Non-pigmented ciliary epithelial cell (primary cell): ENCODE measurements around the gene PPP4R4.
A peak's percentile ranks its signal among the peaks of the same experiment; 100 is the strongest.

Experiments
- DNase-seq: peaks from one replicate; pipeline ENCODE4 v3.0.0-alpha.2; 2010; ENCODE audit warnings: low read depth

The PPP4R4 gene, protein sequence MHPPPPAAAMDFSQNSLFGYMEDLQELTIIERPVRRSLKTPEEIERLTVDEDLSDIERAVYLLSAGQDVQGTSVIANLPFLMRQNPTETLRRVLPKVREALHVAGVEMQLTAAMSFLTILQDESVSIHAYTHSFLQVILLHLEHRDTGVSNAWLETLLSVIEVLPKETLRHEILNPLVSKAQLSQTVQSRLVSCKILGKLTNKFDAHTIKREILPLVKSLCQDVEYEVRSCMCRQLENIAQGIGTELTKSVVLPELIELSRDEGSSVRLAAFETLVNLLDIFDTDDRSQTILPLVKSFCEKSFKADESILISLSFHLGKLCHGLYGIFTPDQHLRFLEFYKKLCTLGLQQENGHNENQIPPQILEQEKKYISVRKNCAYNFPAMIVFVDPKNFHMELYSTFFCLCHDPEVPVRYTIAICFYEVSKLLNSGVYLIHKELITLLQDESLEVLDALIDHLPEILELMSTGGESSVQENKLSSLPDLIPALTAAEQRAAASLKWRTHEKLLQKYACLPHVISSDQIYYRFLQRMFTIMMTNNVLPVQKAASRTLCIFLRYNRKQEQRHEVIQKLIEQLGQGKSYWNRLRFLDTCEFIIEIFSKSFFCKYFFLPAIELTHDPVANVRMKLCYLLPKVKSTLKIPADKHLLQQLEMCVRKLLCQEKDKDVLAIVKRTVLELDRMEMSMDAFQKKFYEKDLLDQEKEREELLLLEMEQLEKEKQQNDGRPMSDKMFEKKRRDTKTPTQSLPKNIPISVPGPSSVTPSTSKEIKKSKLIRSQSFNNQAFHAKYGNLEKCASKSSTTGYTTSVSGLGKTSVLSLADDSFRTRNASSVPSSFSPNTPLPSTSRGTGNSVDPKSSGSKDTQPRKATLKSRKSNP

DNA sequence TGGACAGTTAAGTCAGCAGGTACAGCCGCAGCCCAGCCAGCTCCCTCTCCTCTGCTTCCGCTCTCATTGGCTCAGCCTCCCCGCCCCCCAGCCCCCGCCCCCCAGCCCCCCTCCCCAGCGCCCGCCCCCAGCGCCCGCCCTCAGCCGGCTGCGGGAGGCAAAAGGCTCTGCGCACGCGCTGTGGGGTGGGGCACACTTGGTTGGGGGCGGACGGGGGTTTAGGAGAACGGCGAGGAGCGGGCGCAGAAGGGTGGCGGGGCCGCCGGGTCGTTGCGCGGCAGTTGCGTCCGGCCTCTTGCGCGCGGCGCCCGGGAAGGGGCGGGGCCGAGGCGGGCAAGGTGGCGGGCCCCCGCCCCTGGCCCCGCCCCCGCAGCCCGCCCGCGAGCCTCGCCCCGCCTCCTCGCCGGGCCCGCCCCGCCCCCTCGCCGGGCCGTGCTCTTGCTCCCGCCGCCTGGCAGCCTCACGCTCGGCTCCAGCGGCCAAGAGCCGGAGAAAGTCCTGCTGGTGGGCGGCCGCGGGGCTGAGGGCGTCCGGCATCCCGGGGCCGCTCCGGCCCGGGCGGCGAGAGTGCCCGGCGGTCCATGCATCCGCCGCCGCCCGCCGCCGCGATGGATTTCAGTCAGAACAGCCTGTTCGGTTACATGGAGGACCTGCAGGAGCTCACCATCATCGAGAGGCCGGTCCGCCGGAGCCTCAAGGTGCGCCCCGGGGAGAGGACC lies at the start of gene PPP4R4:
Gene PPP4R4, plus strand, starts transcription at position 438 of the 719 bp plus-strand sequence. Its CDS starts 144 bp downstream, at position 582.
- no peak for DNase-seq

DNA sequence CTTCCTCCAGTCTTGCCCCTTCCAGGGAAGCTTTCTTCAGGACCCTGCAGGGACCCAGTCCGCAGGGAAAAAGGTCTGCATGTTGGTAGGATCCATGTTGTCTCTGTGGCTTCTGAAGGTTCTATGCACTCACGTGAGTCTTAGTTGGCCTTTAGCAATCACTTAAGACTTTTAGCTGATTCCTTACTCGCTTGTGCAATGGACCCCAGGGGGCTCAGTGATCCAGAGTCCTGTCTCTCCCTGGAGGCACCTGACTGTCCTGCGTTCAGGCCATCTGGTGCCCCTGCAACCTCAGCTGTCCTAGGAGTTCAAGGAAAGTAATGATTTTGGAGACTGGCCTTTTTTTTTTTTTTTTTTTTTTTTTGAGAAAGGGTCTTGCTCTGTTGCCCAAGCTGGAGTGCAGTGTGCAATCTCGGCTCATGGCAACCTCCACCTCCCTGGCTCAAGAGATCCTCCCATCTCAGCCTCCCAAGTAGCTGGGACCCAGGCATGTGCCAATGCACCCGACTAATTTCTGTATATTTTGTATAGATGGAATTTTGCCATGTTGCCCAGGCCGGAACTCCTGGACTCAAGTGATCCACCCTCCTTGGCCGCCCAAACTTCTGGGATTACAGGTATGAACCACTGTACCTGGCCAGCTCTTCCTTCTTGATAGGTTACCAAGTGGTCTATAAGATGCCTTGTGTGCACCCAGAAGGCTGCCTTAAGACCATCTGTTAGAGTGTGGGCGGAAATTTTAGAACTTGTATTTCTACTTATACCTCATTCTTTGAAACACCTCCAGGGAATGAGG lies 49.3 kb upstream of the PPP4R4 start:
- no peak for DNase-seq

DNA sequence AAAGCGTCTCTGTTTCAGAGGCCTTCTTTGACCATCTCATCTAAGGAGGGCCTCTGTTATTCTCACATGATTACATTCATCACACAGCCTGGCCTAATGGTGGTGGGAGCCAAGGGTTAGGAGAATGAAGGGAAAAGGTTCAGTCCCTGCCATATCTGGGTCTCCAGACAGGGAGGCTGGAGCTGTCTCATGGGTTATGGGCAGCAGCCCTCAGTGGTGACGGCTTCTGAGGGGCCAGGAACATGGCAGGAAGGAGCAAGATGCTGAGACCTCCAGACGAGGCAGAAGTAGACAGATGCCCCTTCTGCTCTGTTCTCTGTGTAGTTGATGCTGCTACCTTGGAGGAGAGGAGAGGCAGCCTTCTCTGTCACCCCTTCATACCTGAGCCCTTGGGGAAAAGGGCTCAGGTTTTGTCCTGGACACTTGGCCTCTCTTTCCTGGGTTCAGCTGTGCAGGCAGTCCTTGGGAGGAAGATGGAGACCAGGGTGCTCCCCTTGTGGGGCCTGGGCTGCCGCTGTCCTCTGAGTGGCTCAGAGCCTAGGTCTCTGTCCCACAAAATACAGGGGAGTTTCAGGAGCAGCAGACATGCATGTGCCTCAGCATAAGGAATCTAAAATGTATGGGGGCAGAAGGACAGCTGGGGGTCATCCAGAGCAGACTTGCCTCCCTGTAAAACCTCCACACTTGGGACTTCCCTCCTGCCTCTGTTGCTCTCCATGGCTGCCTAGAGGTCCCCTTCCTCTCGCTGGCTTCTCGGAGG lies 48.3 kb upstream of the PPP4R4 start:
- DNase-seq = no peak

DNA sequence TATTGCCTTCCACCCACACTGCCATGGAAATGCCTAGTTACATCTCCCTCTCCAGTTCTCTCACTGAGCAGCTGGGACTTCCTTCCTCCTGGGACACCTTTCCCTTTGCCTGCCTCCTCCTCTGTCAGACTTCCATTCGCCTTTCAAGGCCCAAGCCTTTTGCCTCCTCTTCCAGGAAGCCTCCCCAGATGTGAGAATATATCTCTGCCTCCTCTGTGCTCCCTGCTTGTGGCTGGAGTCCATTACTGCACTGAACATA lies 47.8 kb upstream of the PPP4R4 start:
- no peak for DNase-seq

DNA sequence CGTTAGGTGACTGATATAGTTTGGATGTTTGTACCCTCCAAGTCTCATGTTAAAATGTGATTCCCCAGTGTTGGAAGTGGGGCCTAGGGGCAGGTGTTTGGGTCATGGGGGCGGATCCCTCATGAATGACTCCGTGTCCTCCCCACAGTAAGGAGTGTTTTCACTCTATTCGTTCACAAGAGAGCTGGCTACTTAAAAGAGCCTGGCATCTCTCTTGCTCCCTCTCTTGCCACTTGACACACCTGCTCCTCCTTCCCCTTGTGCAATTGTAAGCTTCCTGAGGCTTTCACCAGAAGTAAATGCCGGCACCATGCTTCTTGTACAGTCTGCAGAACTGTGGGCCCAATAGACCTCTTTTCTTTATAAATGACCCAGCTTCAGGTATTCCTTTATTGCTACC lies 47.3 kb upstream of the PPP4R4 start:
- DNase-seq = no peak

DNA sequence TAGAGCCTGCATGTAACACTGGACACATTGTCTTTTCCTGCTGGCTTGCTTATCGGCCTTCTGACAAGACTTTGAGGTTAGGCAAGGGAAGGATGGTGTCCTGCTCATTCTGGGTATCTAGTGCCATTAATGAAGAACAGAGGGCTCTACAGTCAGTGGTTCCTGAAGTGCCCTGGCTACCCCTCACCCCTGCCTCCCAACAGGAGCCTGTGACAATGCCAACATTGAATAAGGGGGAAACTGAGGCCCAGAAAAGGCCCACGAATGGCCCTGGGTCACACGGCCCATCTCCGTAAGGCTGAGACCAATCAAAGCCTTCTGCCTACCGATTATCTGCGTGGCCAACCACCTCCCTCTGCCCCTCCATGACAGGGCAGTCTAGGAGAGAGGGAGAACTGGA lies 46.8 kb upstream of the PPP4R4 start:
- no peak for DNase-seq

DNA sequence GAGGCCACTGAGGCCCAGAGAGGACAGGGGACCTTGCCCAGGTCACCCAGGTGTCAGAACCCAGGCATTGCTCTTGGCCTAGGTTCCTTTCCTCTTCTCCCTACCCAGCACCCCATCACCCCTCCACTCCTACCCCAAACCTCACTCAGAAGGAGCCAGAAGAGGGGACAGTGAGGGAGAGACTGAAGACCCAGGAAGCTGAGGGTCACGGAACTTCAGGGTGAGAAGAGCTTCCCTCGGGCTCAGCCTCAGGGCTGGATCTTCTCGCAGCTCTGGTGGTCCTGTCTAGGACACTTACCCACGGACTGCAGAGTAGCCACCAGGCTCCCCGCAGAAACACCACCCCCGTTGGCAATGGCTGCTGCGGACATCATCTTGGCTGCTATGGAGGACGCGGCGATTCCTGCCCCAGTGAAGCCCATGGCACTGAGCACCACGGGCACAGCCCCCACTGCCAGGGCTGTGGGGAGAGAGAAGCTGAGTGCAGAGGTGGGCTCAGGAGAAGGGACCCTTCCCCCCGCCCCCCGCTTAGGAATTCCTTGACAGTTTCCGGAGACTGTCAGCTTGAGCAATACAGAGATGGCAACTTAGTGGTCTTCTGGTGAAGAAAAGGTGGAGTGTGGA lies 45.8 kb upstream of the PPP4R4 start:
- no peak for DNase-seq

DNA sequence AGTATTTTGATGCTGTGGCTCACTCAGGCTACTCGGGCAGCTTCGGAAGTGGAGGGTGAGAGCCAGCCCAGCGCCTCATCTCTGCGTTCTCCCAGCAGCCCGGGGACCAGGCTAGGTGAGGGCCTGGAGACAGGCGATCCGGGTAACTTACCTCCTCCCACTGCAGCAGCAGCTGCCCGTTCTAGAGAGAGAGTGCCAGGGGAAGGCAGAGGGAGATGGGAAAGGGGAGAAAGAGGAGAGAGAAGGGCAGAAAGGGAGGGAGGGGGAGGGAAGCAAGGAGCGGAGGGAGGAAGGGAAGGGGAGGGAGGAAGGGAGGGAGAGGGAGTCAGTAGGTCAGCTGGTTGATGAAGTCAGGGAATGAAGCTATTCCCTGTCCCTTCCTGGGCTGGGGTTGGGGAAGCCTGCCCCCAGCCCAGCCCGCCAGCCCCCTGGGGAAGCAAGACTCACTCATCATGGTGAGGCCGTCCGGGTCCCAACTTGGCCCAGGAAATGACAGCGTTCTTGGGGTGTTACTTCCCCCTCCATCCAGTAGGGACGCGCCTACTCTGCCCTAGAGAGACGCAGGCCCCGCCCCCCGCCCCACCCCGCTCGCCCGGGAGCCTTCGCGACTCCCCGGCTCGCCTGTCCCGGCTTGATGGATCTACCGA lies 44.9 kb upstream of the PPP4R4 start, which contains the start of gene IFI27L2:
Gene IFI27L2, minus strand, starts transcription at position 494 of the 647 bp plus-strand sequence. Its CDS starts 40 bp downstream, at position 454.
- peak; percentile 37 for DNase-seq

DNA sequence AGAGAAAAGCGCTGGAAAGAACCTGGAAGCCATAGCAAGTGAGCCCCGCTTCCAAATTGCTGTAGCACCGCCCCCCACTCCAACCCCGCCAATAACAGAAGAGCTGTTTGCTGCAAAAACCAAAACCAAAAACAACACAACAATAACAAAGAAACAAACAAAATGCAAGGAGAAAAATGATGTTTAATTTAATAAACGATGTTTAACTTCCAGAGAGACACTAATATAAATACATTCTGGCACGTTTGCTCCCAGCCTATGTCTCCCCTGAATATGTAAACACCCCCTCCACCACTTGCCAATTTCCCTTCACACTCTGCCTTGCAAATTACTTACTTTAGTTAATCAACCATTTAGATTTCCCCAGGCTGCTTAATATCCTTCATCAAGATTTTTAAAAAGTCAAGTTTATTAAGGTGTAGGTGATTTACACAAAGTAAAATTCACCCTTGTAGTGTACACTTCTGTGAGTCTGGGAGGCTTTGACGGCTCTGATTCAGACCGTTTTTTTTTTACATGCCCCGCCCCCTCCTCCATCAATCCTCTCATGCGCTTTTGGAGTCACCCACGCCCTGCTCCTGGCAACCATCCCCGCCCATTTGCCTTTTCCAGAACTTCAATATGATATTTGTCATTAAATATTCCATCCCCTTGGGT lies 44.2 kb upstream of the PPP4R4 start:
- no peak for DNase-seq

DNA sequence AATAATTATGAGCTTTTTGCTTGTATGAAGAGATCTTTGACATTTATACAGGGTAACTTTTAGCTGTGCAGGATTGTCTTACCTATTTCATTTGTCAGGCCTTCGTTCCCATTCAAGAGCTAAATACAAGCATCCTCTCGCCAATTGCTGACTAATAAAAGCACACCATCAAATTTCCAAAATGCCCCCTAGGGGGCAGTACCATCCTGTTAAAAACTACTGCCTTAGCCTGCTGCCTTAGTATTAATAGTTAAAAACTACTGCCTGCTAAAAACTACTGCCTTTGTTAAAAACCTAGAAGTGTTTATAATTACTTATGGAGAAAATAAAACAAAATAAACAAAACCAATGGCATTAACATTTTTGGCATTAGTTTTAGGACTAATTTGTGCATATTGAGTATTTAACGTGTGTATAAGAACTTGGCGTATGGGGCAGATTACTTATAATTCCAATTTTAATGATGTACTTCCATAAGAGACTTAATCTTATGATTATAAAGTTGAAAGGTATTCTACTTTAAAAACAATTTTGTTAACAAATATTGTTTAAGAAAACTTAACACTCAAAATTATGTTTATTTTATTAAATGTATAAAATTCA lies 41.7 kb upstream of the PPP4R4 start:
- no peak for DNase-seq

DNA sequence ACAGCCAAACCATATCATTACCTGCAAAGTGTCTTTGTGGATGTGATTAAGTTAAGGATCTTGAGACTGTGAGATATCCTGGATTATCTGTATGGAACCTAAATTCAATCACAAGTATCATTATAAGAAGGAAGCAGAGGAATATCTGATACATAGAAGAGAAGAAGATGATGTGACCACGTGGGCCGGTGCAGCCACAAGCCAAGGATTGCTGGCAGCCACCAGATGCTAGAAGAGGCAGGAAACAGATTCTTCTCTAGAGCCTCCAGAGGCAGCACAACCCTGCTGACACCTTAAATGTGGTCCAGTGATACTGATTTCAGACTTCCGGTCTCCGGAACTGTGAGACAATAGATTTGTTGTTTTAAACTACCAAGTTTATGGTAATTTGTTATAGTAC lies 38.6 kb upstream of the PPP4R4 start:
- no peak for DNase-seq

DNA sequence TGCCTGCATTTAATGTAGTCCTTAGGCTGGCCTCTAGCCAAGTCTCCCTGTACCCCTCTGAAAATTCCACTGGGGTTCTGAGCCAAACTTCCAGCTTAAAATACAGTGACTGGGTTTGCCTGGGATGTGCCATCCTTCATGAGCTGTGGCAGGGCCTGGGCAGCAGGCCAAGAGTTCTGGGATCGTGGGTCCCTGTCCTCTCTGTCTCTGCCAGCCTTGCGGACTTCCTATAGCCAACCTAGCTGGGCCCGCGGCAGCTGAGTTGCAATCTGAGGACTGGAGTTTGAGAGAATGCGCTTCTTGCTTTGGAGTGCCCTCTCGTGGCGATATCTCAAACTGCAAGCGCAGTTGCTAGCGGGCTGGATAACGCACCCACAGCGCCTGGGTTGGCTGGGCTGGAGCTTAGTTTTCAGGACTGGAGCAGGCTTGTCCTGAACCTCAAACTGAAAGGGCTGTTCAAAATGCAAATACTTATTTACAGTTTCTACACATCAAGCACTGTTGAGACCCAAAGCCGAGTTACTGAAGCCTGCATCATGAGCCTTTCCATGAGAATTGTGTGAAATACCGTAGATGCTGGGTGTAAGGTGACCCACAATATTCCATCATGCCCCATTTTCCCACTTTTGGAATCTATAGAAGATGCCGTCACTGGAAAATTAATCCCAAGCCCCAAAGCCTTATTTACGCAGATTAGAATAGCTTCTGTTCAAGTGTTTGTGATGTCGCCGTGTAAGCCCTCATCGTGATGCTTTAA lies 37.4 kb upstream of the PPP4R4 start:
- peak; percentile 40 for DNase-seq

DNA sequence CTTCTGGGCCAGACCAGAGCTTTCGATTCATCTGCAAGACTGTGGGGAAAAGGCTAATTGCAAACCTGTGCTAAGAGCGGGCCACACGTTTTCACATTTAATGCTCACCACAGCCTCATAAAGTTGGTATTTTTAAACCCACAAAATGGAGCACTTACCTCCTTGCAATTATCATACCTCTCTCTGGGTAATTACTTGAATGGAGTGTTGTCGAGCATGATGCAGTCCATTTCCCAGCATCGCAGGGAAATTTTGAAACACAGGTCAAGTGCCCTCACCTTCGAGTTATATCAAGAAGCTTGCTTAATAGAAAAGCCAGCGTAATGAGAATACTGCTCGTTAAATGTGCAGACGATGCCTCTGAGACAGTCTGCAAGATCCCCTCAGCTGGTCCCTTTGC lies 35.9 kb upstream of the PPP4R4 start:
- no peak for DNase-seq

DNA sequence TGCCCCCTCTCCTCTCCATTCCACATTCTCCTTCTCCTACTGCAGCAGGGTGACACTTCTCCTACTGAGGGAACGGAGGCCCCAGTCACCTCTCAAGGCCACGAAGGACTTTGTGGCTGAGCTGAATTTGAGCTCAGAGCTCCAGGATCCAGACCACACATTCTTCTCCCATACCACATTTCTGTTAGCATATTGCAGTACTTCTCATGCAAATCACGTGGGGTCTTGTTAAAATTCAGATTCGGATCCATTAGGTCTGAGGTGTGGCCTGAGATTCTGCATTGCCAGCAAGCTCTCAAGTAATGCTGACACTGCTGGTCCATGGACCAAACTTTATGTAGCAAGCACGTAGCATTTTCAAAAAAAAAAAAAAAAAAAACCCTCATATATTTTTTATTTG lies 35.1 kb upstream of the PPP4R4 start:
- DNase-seq = no peak

DNA sequence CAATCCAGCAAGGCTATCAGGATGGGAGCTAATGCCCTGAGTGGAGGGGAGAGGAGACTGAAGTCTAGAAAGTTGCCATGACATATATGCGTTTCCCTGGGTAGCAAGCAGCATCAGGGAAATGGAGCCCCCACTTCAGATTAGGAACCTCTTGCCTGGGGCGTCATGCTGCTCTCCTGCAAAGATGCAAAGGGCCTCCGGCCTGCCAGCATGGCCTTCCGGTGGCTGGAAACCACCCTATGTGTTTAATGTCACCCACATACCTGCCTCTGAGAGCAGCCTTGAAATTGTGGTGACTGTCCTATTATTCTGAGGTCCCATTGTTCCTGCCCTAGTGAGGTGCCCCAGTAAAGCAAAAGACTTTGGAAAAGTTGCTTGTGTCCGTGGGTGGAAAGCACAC lies 34.7 kb upstream of the PPP4R4 start:
- no peak for DNase-seq

DNA sequence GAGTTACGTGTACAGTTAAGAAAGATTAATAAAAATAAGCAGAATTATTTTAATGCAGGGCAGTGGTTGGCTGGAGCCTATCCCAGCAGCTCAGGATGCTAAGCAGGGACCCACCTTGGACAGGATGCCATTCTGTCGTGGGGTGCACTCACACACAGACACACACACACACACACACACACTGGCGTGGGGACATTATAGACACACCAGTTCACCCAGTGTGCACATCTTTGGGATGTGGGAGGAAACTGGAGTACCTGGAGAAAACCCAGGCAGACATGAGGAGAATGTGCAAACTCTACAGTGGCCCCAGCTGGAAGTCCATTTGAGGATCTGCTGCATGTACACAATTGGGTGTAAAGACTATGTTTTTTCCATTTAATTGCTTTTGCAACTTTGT lies 31.9 kb upstream of the PPP4R4 start:
- DNase-seq = no peak

DNA sequence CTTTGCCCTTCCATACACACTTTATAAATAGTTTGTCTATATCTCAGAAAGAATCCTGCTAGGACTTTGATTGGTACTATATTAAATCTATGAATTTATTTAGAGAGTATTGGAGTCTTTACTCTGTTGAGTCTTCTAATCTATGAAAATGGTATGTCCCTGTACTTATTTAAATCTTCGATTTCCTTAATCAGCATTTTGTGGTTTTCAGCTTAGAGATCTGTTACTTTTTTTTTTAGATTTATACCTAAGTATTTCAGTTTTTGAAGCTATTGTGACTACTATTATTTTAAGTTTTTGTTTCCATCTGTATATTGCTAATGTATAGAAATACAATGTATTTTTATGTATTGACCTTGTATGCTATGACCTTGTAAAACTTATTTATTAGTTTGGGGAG lies 31.3 kb upstream of the PPP4R4 start:
- DNase-seq = no peak

DNA sequence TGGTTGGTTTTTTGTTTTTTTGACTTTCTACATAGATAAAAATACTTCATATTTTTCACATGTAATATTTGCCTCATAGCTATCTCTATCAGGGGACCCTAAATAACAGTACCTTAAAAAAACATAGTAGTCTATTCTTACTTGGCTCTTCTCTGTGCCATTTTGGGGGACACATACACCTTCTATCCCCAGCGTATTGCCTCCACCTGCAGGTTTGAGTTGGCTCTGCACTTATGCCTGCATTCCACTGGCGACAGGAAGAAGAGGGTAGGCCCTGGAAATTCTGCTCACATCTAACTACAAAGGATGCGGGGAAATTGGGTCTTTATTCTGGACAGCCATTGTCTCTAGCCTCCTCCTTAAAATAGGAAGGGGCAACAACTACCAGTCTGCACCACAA lies 30.9 kb upstream of the PPP4R4 start:
- DNase-seq = no peak
